SW480 (cell line): ENCODE measurements around the gene MOCOS.
A peak's percentile ranks its signal among the peaks of the same experiment; 100 is the strongest.

Experiments used
- DNase-seq: peaks from one replicate; pipeline ENCODE4 v3.0.0-alpha.2; 2016; ENCODE audit warnings: low spot score

MOCOS gene

DNA sequence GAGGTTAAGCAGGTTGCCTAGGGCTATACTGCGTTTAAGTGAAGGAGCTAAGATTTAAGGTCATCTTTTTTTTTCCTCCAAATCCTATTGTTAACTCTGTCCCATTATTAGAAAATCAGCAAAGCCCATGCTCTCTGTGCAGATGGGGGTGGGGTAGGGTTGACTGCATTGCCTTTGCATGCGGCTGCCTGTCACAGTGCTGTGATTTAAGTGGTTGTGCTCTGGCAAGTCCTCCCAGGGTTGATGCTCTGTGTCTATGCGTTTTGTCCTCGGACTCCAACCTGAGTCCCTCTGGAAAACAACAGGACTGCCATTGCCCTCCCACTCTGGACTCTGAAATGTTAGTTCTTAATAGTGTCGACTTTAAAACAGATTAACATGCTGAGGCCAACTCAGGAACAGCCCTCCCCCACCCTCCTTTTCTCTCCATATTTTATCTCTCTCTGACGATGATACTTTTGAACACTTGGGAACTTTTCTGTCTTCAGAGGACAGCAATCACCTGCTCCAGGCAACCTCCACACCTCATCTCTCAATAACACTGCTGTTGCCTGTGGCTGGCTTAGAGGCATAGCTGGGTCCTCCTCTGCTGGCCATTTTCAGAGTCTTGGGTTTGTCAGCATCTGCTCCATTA lies 116.0 kb downstream of the MOCOS start:
- DNase-seq = no peak

GRCh38 chr18:36304723-36305122 lies 117.4 kb downstream of the MOCOS start:
- no peak for DNase-seq

- DNase-seq = no peak
Observed at GRCh38 chr18:36305375-36305774, 118.1 kb downstream of the MOCOS start.

- no peak for DNase-seq
Observed at GRCh38 chr18:36307513-36307912, 120.2 kb downstream of the MOCOS start.

GRCh38 chr18:36308711-36309435 lies 121.6 kb downstream of the MOCOS start:
- DNase-seq = peak; percentile 51

GRCh38 chr18:36309436-36310391 lies 122.4 kb downstream of the MOCOS start:
- peak; percentile 97 for DNase-seq

DNA sequence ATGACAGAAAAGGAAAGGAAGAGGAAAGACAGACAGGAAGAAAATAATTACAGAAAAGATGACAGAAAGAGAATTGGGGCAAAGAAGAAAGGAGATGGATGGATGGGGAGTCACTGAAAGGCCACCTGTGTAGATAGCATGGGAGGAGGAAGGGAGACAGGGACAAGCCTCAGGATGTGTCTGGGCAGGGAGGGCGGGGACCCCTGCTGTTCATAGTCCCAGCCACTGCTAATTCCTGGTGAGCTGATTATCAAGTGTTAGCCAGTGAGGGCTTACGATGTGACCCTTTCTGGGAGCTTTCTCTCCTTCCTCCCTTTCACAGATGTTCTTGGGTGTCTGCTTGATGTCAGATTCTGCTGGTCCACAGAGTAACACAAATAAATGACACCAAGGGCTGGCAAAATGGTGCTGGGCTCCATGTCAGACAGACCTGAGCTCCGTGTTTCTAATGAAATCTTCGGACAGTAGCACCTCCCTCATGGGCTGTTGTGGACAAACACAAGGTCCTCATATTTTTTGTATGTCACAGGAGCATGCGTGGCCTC lies 123.8 kb downstream of the MOCOS start:
- DNase-seq = no peak

- DNase-seq = no peak
Observed at GRCh38 chr18:36312806-36313395, 125.6 kb downstream of the MOCOS start.

GRCh38 chr18:36314098-36314497 lies 126.8 kb downstream of the MOCOS start:
- no peak for DNase-seq

- no peak for DNase-seq
Observed at GRCh38 chr18:36314754-36315153, 127.5 kb downstream of the MOCOS start.

GRCh38 chr18:36315736-36316135 lies 128.4 kb downstream of the MOCOS start:
- DNase-seq = no peak

DNA sequence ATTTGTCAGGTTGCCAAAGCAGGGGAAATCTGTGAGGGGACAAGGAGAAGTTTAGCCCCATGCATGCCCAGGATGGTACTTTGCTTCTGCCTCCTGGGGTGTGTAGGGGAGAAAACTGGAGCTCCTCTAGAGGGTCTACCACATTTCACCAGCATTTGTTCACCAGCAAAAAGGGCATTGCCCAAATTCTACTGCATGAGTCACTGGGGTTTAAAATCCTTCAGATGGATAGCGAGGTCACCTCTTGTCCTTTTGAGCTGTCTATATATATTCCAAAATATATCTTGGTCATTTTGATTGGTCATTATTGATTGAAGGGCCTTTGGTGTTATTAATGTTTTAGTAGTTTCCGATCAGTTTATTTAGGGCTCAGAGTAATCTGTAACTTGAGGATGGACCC lies 128.9 kb downstream of the MOCOS start:
- no peak for DNase-seq
